K562 (cell line): ENCODE measurements around the gene ARMC2. TPM values are rescaled to one million over a fixed set of nuclear protein-coding genes. Genes with fewer than 3 reads are reported as not detected.

Experiments used
- E4F1 ChIP-seq: fragments of 250-450 bp; sonication (Bioruptor Pico); IDR thresholded peaks from 2 replicates; pipeline ENCODE4 v1.5.0; 2021; ENCODE audit warnings: mild to moderate bottlenecking, borderline replicate concordance
- FOXJ3 ChIP-seq: sonication (generic); formaldehyde crosslinking; IDR thresholded peaks from 2 replicates; pipeline ENCODE4 v1.4.0; 2020; ENCODE audit warnings: mild to moderate bottlenecking, missing genetic modification reagents
- SMAD3 ChIP-seq: fragments of 450-650 bp; formaldehyde crosslinking; conservative IDR thresholded peaks from 2 replicates; pipeline ENCODE4 v1.4.0; 2020; ENCODE audit warnings: mild to moderate bottlenecking
- polyA plus RNA-seq, 8 experiments: library from polyadenylated mRNA; depleted of rRNA in 4 of 8; stranded (reverse) in 5 of 8; unstranded in 3 of 8; fragments of >200 nt; fragmentation: Nextera tagmentation in 2 of 8; fragmentation: Illumina TruSeq in 1 of 8; extraction: Ambion mirVana in 2 of 8; extraction: Trizol in 1 of 8; gene quantifications; 2 replicates each; pipeline versions ENCODE4 v1.2.1 to v1.2.3, GENCODE V29; 2011 to 2014; ENCODE audit warnings: inconsistent platforms in 1 of 8, missing spikeins in 1 of 8
- total RNA-seq, 7 experiments: library from RNA; depleted of rRNA in 6 of 7; stranded (reverse); fragments of >200 nt in 6 of 7; fragmentation: Illumina TruSeq in 2 of 7; extraction: Trizol in 2 of 7; gene quantifications; 2 replicates each; pipeline versions ENCODE4 v1.2.1 to v1.2.3, GENCODE V29; 2011 to 2021; ENCODE audit warnings: low replicate concordance in 1 of 7
- TF ChIP-seq, protein P1 (sequence below): fragments of 150-350 bp; IDR thresholded peaks from 2 replicates; pipeline ENCODE4 v1.6.1; 2014; ENCODE audit warnings: low read depth, mild to moderate bottlenecking, low read length, borderline replicate concordance
- TF ChIP-seq, protein P2 (sequence below): fragments of 200-600 bp; sonication (generic); IDR thresholded peaks from one replicate; pipeline ENCODE4 v1.6.1; 2012; ENCODE audit warnings: mild to moderate bottlenecking, low read depth, low read length, inconsistent platforms

ARMC2 gene
- total and polyA plus RNA-seq, 9 of the 15 experiments (the other 6 are each of a cell fraction or from before 2014, with no cell fraction given): 0.14 to 3.0 (median 0.82) TPM

- TF ChIP-seq, protein P1, sequence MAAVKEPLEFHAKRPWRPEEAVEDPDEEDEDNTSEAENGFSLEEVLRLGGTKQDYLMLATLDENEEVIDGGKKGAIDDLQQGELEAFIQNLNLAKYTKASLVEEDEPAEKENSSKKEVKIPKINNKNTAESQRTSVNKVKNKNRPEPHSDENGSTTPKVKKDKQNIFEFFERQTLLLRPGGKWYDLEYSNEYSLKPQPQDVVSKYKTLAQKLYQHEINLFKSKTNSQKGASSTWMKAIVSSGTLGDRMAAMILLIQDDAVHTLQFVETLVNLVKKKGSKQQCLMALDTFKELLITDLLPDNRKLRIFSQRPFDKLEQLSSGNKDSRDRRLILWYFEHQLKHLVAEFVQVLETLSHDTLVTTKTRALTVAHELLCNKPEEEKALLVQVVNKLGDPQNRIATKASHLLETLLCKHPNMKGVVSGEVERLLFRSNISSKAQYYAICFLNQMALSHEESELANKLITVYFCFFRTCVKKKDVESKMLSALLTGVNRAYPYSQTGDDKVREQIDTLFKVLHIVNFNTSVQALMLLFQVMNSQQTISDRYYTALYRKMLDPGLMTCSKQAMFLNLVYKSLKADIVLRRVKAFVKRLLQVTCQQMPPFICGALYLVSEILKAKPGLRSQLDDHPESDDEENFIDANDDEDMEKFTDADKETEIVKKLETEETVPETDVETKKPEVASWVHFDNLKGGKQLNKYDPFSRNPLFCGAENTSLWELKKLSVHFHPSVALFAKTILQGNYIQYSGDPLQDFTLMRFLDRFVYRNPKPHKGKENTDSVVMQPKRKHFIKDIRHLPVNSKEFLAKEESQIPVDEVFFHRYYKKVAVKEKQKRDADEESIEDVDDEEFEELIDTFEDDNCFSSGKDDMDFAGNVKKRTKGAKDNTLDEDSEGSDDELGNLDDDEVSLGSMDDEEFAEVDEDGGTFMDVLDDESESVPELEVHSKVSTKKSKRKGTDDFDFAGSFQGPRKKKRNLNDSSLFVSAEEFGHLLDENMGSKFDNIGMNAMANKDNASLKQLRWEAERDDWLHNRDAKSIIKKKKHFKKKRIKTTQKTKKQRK: no peak
- TF ChIP-seq, protein P2, sequence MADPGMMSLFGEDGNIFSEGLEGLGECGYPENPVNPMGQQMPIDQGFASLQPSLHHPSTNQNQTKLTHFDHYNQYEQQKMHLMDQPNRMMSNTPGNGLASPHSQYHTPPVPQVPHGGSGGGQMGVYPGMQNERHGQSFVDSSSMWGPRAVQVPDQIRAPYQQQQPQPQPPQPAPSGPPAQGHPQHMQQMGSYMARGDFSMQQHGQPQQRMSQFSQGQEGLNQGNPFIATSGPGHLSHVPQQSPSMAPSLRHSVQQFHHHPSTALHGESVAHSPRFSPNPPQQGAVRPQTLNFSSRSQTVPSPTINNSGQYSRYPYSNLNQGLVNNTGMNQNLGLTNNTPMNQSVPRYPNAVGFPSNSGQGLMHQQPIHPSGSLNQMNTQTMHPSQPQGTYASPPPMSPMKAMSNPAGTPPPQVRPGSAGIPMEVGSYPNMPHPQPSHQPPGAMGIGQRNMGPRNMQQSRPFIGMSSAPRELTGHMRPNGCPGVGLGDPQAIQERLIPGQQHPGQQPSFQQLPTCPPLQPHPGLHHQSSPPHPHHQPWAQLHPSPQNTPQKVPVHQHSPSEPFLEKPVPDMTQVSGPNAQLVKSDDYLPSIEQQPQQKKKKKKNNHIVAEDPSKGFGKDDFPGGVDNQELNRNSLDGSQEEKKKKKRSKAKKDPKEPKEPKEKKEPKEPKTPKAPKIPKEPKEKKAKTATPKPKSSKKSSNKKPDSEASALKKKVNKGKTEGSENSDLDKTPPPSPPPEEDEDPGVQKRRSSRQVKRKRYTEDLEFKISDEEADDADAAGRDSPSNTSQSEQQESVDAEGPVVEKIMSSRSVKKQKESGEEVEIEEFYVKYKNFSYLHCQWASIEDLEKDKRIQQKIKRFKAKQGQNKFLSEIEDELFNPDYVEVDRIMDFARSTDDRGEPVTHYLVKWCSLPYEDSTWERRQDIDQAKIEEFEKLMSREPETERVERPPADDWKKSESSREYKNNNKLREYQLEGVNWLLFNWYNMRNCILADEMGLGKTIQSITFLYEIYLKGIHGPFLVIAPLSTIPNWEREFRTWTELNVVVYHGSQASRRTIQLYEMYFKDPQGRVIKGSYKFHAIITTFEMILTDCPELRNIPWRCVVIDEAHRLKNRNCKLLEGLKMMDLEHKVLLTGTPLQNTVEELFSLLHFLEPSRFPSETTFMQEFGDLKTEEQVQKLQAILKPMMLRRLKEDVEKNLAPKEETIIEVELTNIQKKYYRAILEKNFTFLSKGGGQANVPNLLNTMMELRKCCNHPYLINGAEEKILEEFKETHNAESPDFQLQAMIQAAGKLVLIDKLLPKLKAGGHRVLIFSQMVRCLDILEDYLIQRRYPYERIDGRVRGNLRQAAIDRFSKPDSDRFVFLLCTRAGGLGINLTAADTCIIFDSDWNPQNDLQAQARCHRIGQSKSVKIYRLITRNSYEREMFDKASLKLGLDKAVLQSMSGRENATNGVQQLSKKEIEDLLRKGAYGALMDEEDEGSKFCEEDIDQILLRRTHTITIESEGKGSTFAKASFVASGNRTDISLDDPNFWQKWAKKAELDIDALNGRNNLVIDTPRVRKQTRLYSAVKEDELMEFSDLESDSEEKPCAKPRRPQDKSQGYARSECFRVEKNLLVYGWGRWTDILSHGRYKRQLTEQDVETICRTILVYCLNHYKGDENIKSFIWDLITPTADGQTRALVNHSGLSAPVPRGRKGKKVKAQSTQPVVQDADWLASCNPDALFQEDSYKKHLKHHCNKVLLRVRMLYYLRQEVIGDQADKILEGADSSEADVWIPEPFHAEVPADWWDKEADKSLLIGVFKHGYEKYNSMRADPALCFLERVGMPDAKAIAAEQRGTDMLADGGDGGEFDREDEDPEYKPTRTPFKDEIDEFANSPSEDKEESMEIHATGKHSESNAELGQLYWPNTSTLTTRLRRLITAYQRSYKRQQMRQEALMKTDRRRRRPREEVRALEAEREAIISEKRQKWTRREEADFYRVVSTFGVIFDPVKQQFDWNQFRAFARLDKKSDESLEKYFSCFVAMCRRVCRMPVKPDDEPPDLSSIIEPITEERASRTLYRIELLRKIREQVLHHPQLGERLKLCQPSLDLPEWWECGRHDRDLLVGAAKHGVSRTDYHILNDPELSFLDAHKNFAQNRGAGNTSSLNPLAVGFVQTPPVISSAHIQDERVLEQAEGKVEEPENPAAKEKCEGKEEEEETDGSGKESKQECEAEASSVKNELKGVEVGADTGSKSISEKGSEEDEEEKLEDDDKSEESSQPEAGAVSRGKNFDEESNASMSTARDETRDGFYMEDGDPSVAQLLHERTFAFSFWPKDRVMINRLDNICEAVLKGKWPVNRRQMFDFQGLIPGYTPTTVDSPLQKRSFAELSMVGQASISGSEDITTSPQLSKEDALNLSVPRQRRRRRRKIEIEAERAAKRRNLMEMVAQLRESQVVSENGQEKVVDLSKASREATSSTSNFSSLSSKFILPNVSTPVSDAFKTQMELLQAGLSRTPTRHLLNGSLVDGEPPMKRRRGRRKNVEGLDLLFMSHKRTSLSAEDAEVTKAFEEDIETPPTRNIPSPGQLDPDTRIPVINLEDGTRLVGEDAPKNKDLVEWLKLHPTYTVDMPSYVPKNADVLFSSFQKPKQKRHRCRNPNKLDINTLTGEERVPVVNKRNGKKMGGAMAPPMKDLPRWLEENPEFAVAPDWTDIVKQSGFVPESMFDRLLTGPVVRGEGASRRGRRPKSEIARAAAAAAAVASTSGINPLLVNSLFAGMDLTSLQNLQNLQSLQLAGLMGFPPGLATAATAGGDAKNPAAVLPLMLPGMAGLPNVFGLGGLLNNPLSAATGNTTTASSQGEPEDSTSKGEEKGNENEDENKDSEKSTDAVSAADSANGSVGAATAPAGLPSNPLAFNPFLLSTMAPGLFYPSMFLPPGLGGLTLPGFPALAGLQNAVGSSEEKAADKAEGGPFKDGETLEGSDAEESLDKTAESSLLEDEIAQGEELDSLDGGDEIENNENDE: no peak
- TF ChIP-seq E4F1 (no peak), SMAD3 (no peak), FOXJ3 (CRISPR knock-in tag) (no peak)
These were observed 161.2 kb downstream of the ARMC2 start (continued) for GRCh38 chr6:109009236-109009961.
